Kidney (tissue), 14 donors: ENCODE results near the gene TMEM273. TPM values are rescaled to one million over a fixed set of nuclear protein-coding genes. Genes with fewer than 3 reads are reported as not detected.

Experiments
- DNase-seq, 5 donors: peaks; one replicate each; pipeline ENCODE4 v3.0.0-alpha.2; 2013 to 2020
- FAIRE-seq: peaks from 2 replicates; lab custom pipeline; 2012; peaks lifted over from hg19 to GRCh38; lab: Jason Lieb, UNC
- H3K27ac ChIP-seq, 2 donors: one replicate each; pipeline ENCODE4 v1.7.0; 2013; ENCODE audit warnings: low read depth in 2 of 2, low read length in 2 of 2, inconsistent platforms in 1 of 2
- H3K27me3 ChIP-seq: one replicate; pipeline ENCODE4 v1.7.1; 2013; ENCODE audit warnings: low read length, inconsistent platforms; ENCODE audit not compliant: control insufficient read depth, insufficient read depth
- H3K36me3 ChIP-seq, 3 donors: one replicate each; pipeline versions ENCODE4 v1.7.0 to v1.7.1; 2013; ENCODE audit warnings: low read length in 3 of 3, control low read depth in 1 of 3, inconsistent platforms in 1 of 3; ENCODE audit not compliant: insufficient read depth in 3 of 3, control insufficient read depth in 2 of 3
- H3K4me1 ChIP-seq, 3 donors: one replicate each; pipeline versions ENCODE4 v1.7.0 to v1.7.1; 2013; ENCODE audit warnings: low read length in 3 of 3, inconsistent platforms in 1 of 3, low read depth in 1 of 3; ENCODE audit not compliant: control insufficient read depth in 2 of 3, insufficient read depth in 2 of 3
- H3K4me3 ChIP-seq, 3 donors: one replicate each; pipeline versions ENCODE4 v1.7.0 to v1.8.1; 2013; ENCODE audit warnings: low read length in 3 of 3, control low read depth in 1 of 3, inconsistent platforms in 1 of 3
- H3K9ac ChIP-seq, 3 donors: one replicate each; pipeline versions ENCODE4 v1.7.0 to v1.7.1; 2013; ENCODE audit warnings: low read length in 3 of 3, control low read depth in 1 of 3, inconsistent platforms in 1 of 3
- H3K9me3 ChIP-seq, 3 donors: one replicate each; pipeline versions ENCODE4 v1.7.0 to v1.7.1; 2013; ENCODE audit warnings: low read length in 3 of 3, control low read depth in 1 of 3, inconsistent platforms in 1 of 3; ENCODE audit not compliant: control insufficient read depth in 2 of 3, insufficient read depth in 1 of 3
- intact Hi-C: fragments of 100-400 bp; cut with DNase I; formaldehyde crosslinking; loops from one replicate; pipeline ENCODE4 v1.11.1; 2022
- polyA plus RNA-seq: library from polyadenylated mRNA; stranded (reverse); fragments of 350-450 nt; fragmentation: Illumina TruSeq; extraction: RNeasy Lipid Tissue Mini Kit (QIAGEN cat#74804); gene quantifications from one replicate; pipeline ENCODE4 v1.2.3, GENCODE V29; 2014; ENCODE audit warnings: low read depth, low replicate concordance; ENCODE audit not compliant: insufficient read depth
- total RNA-seq: library from RNA; stranded (reverse); fragmentation: NEBNext Ultra II Directional; extraction: Animal tissue kit (Norgen Biotek cat#: 25700); gene quantifications from one replicate; pipeline ENCODE4 v1.2.1, GENCODE V29; 2021
- TF ChIP-seq, protein P1 (sequence below): IDR thresholded peaks from 3 replicates; pipeline ENCODE4 v1.5.1; 2012; ENCODE audit warnings: mild to moderate bottlenecking, moderate library complexity, borderline replicate concordance; ENCODE audit not compliant: insufficient read depth; ENCODE audit errors: extremely low read depth
- donor health status: control.
- donor health status: control.
- donor health status: control.
- donor health status: control.
- donor health status: control.
- donor health status: DM: yes; HTN: yes; CAD: no.
- donor health status: Normal renal cell carcinoma (clear cell type).

The TMEM273 gene
- total and polyA plus RNA-seq, 2 donors from 2014 or later, result 3.2 to 16.8 TPM

- no peak overlapping the region for H3K27ac ChIP-seq
- peak in 1 of 5 donors; percentile 4 for DNase-seq
- H3K4me3 ChIP-seq, result no peak overlapping the region
- FAIRE-seq, result no peak
- H3K4me1 ChIP-seq, result peaks cover 0 to 7% (median 6%) of the 10 kb centered on the region in 3 donors
- no peaks in the 10 kb centered on the region for H3K27me3 ChIP-seq
- no peaks in the 10 kb centered on the region for H3K36me3 ChIP-seq
- no peak overlapping the region for H3K9ac ChIP-seq
- intact Hi-C loops, result no loop called here
- TF ChIP-seq, protein P1, sequence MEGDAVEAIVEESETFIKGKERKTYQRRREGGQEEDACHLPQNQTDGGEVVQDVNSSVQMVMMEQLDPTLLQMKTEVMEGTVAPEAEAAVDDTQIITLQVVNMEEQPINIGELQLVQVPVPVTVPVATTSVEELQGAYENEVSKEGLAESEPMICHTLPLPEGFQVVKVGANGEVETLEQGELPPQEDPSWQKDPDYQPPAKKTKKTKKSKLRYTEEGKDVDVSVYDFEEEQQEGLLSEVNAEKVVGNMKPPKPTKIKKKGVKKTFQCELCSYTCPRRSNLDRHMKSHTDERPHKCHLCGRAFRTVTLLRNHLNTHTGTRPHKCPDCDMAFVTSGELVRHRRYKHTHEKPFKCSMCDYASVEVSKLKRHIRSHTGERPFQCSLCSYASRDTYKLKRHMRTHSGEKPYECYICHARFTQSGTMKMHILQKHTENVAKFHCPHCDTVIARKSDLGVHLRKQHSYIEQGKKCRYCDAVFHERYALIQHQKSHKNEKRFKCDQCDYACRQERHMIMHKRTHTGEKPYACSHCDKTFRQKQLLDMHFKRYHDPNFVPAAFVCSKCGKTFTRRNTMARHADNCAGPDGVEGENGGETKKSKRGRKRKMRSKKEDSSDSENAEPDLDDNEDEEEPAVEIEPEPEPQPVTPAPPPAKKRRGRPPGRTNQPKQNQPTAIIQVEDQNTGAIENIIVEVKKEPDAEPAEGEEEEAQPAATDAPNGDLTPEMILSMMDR, result no peak
- no peaks in the 10 kb centered on the region for H3K9me3 ChIP-seq
Measured at GRCh38 chr10:49184642-49185111, 3.5 kb downstream of the TMEM273 start.

DNA sequence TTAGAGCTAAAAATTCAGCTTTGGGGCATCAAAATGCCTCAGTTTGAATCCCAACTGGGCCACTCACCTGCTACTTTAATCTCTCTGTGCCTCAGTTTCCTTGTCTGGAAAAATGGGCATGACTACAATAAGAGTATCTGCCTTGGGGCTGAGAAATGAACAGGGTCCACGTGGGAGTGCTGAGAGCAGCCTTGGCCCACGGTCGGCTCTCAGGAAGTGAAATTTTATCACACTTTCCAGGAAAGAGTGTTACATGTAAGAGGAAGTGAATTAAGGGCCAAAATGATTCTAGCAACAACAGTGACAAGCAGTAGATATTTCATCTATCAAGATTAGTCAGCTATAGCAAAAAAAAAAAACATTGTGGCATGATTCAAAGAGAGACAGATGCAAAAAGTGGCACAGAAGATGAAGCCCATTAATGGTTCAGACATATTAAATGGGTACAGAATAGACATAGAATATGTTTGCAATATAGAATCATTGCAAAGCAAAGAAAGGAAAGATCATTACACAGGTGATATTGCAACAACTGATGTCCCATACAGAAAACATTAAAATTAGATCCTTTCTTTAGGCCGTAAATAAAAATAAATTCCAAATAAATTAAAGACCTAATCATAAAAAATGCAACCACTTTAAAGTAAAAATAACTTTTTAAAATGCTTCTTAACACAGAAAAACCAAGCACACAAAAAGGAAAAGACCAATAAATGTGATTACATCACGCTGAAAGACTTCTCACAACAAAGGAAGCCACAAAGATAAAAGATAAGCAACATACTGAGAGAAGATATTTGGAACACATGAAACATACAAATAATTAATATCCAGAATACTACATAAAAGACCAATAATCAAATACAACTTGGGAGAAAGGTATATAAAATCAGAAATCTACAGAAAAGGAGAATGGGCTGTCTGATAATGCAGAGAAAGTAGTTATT is 4.3 kb downstream of the TMEM273 start:
- no peaks in the 10 kb centered on the region for H3K27me3 ChIP-seq
- H3K36me3 ChIP-seq, result no peaks in the 10 kb centered on the region
- no peak for FAIRE-seq
- no peak overlapping the region for H3K9ac ChIP-seq
- peak in 1 of 5 donors; percentile 4 for DNase-seq
- intact Hi-C loops, result no loop called here
- no peak overlapping the region for H3K27ac ChIP-seq
- TF ChIP-seq, protein P1, result no peak
- peaks cover 0 to 7% (median 6%) of the 10 kb centered on the region in 3 donors for H3K4me1 ChIP-seq
- no peaks in the 10 kb centered on the region for H3K9me3 ChIP-seq
- H3K4me3 ChIP-seq, result no peak overlapping the region

- Histone ChIP-seq H3K4me1 (no peaks in the 10 kb centered on the region), H3K9ac (no peak overlapping the region), H3K36me3 (no peaks in the 10 kb centered on the region), H3K9me3 (no peaks in the 10 kb centered on the region), H3K27me3 (no peaks in the 10 kb centered on the region), H3K4me3 (no peak overlapping the region), H3K27ac (no peak overlapping the region)
- no peak for FAIRE-seq
- DNase-seq, result no peak
- TF ChIP-seq, protein P1, result no peak
- intact Hi-C loops, result no loop called here
Measured at GRCh38 chr10:49182776-49183175, 5.4 kb downstream of the TMEM273 start.
